Astrocyte (in vitro differentiated cells and primary cell): ENCODE results near the gene PLB1. TPM values are rescaled to one million over a fixed set of nuclear protein-coding genes. Genes with fewer than 3 reads are reported as not detected.

Experiments
- DNase-seq: peaks from one replicate; pipeline ENCODE4 v3.0.0-alpha.2; 2010; ENCODE audit warnings: low read depth
- FAIRE-seq: peaks from 2 replicates; lab custom pipeline; 2011; peaks lifted over from hg19 to GRCh38; lab: Jason Lieb, UNC
- H2AFZ ChIP-seq: 2 replicates; pipeline ENCODE4 v1.6.0; 2012; ENCODE audit warnings: low read depth, low read length, inconsistent platforms
- H3K27ac ChIP-seq: 2 replicates; pipeline ENCODE4 v1.5.1; 2011; ENCODE audit warnings: low read depth, low read length, inconsistent platforms
- H3K27me3 ChIP-seq: 2 replicates; pipeline ENCODE4 v1.6.0; 2011; ENCODE audit warnings: low read length, inconsistent platforms; ENCODE audit not compliant: insufficient read depth
- H3K36me3 ChIP-seq: 2 replicates; pipeline ENCODE4 v1.5.1; 2011; ENCODE audit warnings: low read length, inconsistent platforms; ENCODE audit not compliant: insufficient read depth
- H3K4me1 ChIP-seq: 2 replicates; pipeline ENCODE4 v1.5.1; 2011; ENCODE audit warnings: low read length, inconsistent platforms; ENCODE audit not compliant: insufficient read depth
- H3K4me2 ChIP-seq: 2 replicates; pipeline ENCODE4 v1.6.0; 2012; ENCODE audit warnings: low read length, inconsistent platforms
- H3K4me3 ChIP-seq: 2 replicates; pipeline ENCODE4 v1.5.1; 2011; ENCODE audit warnings: low read depth, mild to moderate bottlenecking, low read length, inconsistent platforms; ENCODE audit not compliant: insufficient read depth
- H3K79me2 ChIP-seq: 2 replicates; pipeline ENCODE4 v1.6.0; 2012; ENCODE audit warnings: mild to moderate bottlenecking, low read length, inconsistent platforms; ENCODE audit not compliant: insufficient read depth
- H3K9ac ChIP-seq: 2 replicates; pipeline ENCODE4 v1.6.0; 2012; ENCODE audit warnings: mild to moderate bottlenecking, low read length, inconsistent platforms
- H3K9me3 ChIP-seq: 2 replicates; pipeline ENCODE4 v1.5.1; 2012; ENCODE audit warnings: low read depth, mild to moderate bottlenecking, low read length, inconsistent platforms; ENCODE audit not compliant: insufficient read depth
- H4K20me1 ChIP-seq: 2 replicates; pipeline ENCODE4 v1.6.0; 2012; ENCODE audit warnings: low read length, inconsistent platforms; ENCODE audit not compliant: insufficient read depth
- H3K27ac Mint-ChIP-seq: one replicate; pipeline ENCODE4 v1.8.0; 2021; ENCODE audit warnings: mild to moderate bottlenecking, mixed read lengths; ENCODE audit not compliant: unreplicated experiment
- H3K27me3 Mint-ChIP-seq: one replicate; pipeline ENCODE4 v1.8.0; 2021; ENCODE audit warnings: low read depth, mixed read lengths; ENCODE audit not compliant: unreplicated experiment
- H3K36me3 Mint-ChIP-seq: one replicate; pipeline ENCODE4 v1.8.0; 2021; ENCODE audit warnings: low read depth, mixed read lengths; ENCODE audit not compliant: unreplicated experiment
- H3K4me1 Mint-ChIP-seq: one replicate; pipeline ENCODE4 v1.8.0; 2021; ENCODE audit warnings: low read depth, mixed read lengths; ENCODE audit not compliant: unreplicated experiment
- H3K4me3 Mint-ChIP-seq: one replicate; pipeline ENCODE4 v1.8.0; 2021; ENCODE audit warnings: mild to moderate bottlenecking, moderate library complexity, mixed read lengths; ENCODE audit not compliant: unreplicated experiment
- H3K9me3 Mint-ChIP-seq: one replicate; pipeline ENCODE4 v1.8.0; 2021; ENCODE audit warnings: mild to moderate bottlenecking, mixed read lengths; ENCODE audit not compliant: unreplicated experiment
- CTCF ChIP-seq: IDR thresholded peaks from 2 replicates; pipeline ENCODE4 v1.5.1; 2011; ENCODE audit warnings: low read depth, mild to moderate bottlenecking, inconsistent platforms, low read length, moderate library complexity; ENCODE audit not compliant: insufficient read depth
- EZH2 ChIP-seq: IDR thresholded peaks from 2 replicates; pipeline ENCODE4 v1.6.1; 2012; ENCODE audit warnings: mild to moderate bottlenecking, low read length, inconsistent platforms; ENCODE audit not compliant: insufficient read depth
- total RNA-seq: library from RNA; stranded (reverse); gene quantifications from 2 replicates; pipeline ENCODE4 v1.2.1, GENCODE V29; 2021

The PLB1 gene
- total RNA-seq, 1 donor from 2014 or later: 0.98 TPM

DNA sequence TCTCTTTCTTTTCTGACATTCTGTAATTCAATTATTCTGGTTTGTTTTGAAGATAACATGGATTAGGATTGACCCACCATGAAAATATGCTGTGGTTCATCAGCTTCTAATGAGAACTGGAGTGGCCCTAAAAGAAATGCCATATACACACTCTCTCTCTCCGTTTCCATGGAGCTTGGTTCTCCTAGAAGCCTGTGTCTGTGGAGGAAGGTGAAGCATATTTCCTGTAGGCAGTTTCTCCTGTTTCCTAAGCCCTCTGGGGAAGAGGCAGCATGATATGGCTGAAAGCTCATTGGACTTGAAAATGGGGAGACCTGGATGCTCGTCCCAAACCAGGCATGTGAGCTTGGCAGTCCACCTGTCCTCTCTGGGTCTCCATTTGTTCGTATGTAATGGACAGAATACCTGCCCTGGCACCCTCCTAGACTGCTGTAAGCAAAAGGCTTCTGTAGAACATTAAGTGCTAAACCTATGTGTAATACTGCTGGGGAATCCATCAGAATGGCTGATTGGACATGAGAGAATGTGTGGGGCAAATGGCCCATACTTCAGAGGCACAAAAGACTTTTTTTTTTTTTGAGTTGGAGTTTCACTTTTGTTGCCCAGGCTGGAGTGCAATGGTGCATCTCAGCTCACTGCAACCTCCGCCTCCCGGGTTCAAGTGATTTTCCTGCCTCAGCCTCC is 180.4 kb downstream of the PLB1 start:
- DNase-seq (no peak), FAIRE-seq (no peak)
- peaks cover 15% of the 10 kb centered on the region for H3K4me1 ChIP-seq
- H3K27ac ChIP-seq: no peak overlapping the region
- peaks cover 4% of the 10 kb centered on the region for H3K36me3 Mint-ChIP-seq
- no peak for TF ChIP-seq CTCF
- TF ChIP-seq EZH2: no peak
- no peak overlapping the region for H3K4me3 Mint-ChIP-seq
- H3K79me2 ChIP-seq: no peaks in the 10 kb centered on the region
- no peak overlapping the region for H3K4me2 ChIP-seq
- H3K27me3 ChIP-seq: no peaks in the 10 kb centered on the region
- peaks cover 2% of the 10 kb centered on the region for H3K27me3 Mint-ChIP-seq
- H3K36me3 ChIP-seq: no peaks in the 10 kb centered on the region
- H4K20me1 ChIP-seq: no peaks in the 10 kb centered on the region
- H3K27ac Mint-ChIP-seq: no peak overlapping the region
- peaks cover 17% of the 10 kb centered on the region for H3K4me1 Mint-ChIP-seq
- H3K9me3 Mint-ChIP-seq: peaks cover 12% of the 10 kb centered on the region
- H3K4me3 ChIP-seq: no peak overlapping the region
- no peak overlapping the region for H3K9ac ChIP-seq
- H2AFZ ChIP-seq: no peak overlapping the region
- no peaks in the 10 kb centered on the region for H3K9me3 ChIP-seq

DNA sequence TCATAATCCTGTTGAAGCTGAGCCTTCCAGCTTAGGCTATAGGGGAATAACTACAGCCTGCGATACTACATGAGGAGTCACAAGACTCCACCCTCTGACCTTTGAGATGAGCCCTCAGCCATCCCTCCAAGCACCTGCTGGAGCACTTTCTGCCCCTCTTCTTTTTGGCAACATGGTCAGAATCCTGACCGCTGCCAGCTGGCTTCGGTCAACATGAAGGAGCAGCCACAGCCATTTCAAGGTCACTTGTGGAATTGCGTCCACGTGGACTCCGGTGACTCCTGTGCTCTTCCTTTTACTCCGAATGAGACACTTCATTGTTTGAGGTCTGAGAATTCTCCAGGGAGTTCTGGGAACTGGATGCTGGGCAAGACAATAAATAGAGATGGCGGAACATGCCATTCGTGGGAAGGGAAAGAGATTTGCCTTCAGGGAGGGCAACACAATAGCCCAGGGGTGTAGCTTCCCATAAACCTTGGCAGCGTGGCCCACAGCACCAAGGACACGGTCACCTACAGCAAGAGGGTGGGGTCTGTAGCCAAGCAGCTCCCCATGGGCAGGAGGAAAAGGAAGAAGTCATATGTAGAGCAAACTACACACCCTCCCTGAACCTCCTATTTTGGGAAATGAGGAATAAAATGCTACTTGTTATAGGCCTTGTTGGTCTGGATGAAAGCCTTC is 182.5 kb downstream of the PLB1 start:
- H3K27ac Mint-ChIP-seq: no peak overlapping the region
- H3K36me3 Mint-ChIP-seq: peaks cover 4% of the 10 kb centered on the region
- peaks cover 28% of the 10 kb centered on the region for H3K4me1 ChIP-seq
- peaks cover 36% of the 10 kb centered on the region for H3K4me1 Mint-ChIP-seq
- H3K4me2 ChIP-seq: no peak overlapping the region
- DNase-seq (no peak), FAIRE-seq (no peak)
- no peak overlapping the region for H3K4me3 ChIP-seq
- H3K36me3 ChIP-seq: no peaks in the 10 kb centered on the region
- H4K20me1 ChIP-seq: no peaks in the 10 kb centered on the region
- no peak overlapping the region for H3K9ac ChIP-seq
- H3K27me3 Mint-ChIP-seq: peaks cover 2% of the 10 kb centered on the region
- no peak overlapping the region for H2AFZ ChIP-seq
- H3K4me3 Mint-ChIP-seq: no peak overlapping the region
- no peaks in the 10 kb centered on the region for H3K9me3 Mint-ChIP-seq
- H3K27me3 ChIP-seq: no peaks in the 10 kb centered on the region
- no peak overlapping the region for H3K27ac ChIP-seq
- no peaks in the 10 kb centered on the region for H3K9me3 ChIP-seq
- TF ChIP-seq EZH2 (no peak), CTCF (no peak)
- H3K79me2 ChIP-seq: no peaks in the 10 kb centered on the region

DNA sequence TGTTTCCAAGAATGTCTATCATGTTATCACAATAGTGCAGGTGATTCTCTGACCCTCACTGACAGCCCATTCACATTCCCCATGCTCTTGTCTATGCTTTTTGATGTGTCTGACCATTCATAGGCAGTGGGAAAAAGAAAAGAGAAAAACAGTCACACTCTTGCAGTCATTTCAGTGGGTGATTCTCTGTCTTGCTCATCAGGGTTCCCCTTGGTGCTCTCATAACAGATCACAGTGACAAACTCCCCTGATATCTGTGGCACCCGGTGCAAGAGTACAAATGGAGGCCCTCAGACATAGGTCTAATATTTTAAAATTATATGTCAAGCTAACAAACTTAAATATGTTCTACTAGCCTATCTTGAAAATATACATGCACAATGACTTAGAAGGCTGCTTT is 183.1 kb downstream of the PLB1 start:
- Mint-ChIP-seq H3K36me3 (peaks cover 4% of the 10 kb centered on the region), H3K27me3 (peaks cover 2% of the 10 kb centered on the region), H3K27ac (no peak overlapping the region), H3K4me1 (peaks cover 42% of the 10 kb centered on the region), H3K4me3 (no peak overlapping the region), H3K9me3 (no peaks in the 10 kb centered on the region)
- Histone ChIP-seq H3K4me3 (no peak overlapping the region), H4K20me1 (no peaks in the 10 kb centered on the region), H3K4me2 (no peak overlapping the region), H3K9ac (no peak overlapping the region), H3K9me3 (no peaks in the 10 kb centered on the region), H3K27ac (no peak overlapping the region), H2AFZ (no peak overlapping the region), H3K79me2 (no peaks in the 10 kb centered on the region), H3K36me3 (no peaks in the 10 kb centered on the region), H3K4me1 (peaks cover 33% of the 10 kb centered on the region), H3K27me3 (no peaks in the 10 kb centered on the region)
- no peak for TF ChIP-seq CTCF
- TF ChIP-seq EZH2: no peak
- no peak for DNase-seq
- FAIRE-seq: no peak
